Testis (tissue), 2 donors: ENCODE measurements around the gene PRMT7.

ENCODE experiments used
- CTCF ChIP-seq, 3 experiments: fragments of 450-650 bp in 2 of 3; fragments of 200-600 bp in 1 of 3; sonication (generic) in 1 of 3; IDR thresholded peaks; one replicate each; pipeline ENCODE4 v1.5.1; 2016 to 2019; ENCODE audit warnings: antibody characterized with exemption in 3 of 3, mild to moderate bottlenecking in 2 of 3, moderate library complexity in 1 of 3
- POLR2A ChIP-seq: fragments of 450-650 bp; IDR thresholded peaks from one replicate; pipeline ENCODE4 v1.6.1; 2017; ENCODE audit warnings: antibody characterized with exemption, mild to moderate bottlenecking, moderate library complexity

- no peak for TF ChIP-seq CTCF (IDR thresholded peaks at IDR 0.05)
- TF ChIP-seq POLR2A = no peak
Observed at GRCh38 chr16:68269793-68270192, 41.0 kb upstream of the PRMT7 start.
